GM23248 (cell line): ENCODE measurements around the gene CLNS1A. TPM values are rescaled to one million over a fixed set of nuclear protein-coding genes. Genes with fewer than 3 reads are reported as not detected.

ENCODE experiments used
- DNase-seq: peaks from one replicate; pipeline ENCODE4 v3.0.0-alpha.2; 2015
- H2AFZ ChIP-seq: fragments of 200-600 bp; sonication (generic); 2 replicates; pipeline ENCODE4 v1.6.1; 2016; ENCODE audit warnings: antibody characterized with exemption
- H3F3A ChIP-seq: fragments of 200-600 bp; sonication (generic); 2 replicates; pipeline ENCODE4 v1.6.1; 2016; ENCODE audit warnings: mild to moderate bottlenecking, antibody characterized with exemption, mixed run types; ENCODE audit not compliant: insufficient read depth
- H3K27ac ChIP-seq: fragments of 200-600 bp; sonication (generic); 2 replicates; pipeline ENCODE4 v1.5.1; 2016; ENCODE audit warnings: mild to moderate bottlenecking
- H3K27me3 ChIP-seq: fragments of 200-600 bp; sonication (generic); replicated peaks from 2 replicates; pipeline ENCODE4 v1.6.1; 2016; ENCODE audit warnings: mild to moderate bottlenecking; ENCODE audit not compliant: insufficient read depth
- H3K36me3 ChIP-seq: fragments of 200-600 bp; sonication (generic); 2 replicates; pipeline ENCODE4 v1.6.1; 2016; ENCODE audit warnings: low read depth, mild to moderate bottlenecking
- H3K4me1 ChIP-seq: fragments of 200-600 bp; sonication (generic); 2 replicates; pipeline ENCODE4 v1.6.1; 2016; ENCODE audit warnings: mild to moderate bottlenecking; ENCODE audit not compliant: insufficient read depth
- H3K4me2 ChIP-seq: fragments of 200-600 bp; sonication (generic); one replicate; pipeline ENCODE4 v1.6.1; 2016; ENCODE audit warnings: mild to moderate bottlenecking; ENCODE audit not compliant: unreplicated experiment
- H3K4me3 ChIP-seq: fragments of 200-600 bp; sonication (generic); 2 replicates; pipeline ENCODE4 v1.5.1; 2016; ENCODE audit warnings: mild to moderate bottlenecking
- H3K79me2 ChIP-seq: fragments of 200-600 bp; sonication (generic); 2 replicates; pipeline ENCODE4 v1.6.1; 2016; ENCODE audit warnings: mild to moderate bottlenecking; ENCODE audit not compliant: insufficient read depth
- H3K9ac ChIP-seq: fragments of 200-600 bp; sonication (generic); 2 replicates; pipeline ENCODE4 v1.6.1; 2016; ENCODE audit warnings: mild to moderate bottlenecking
- H3K9me2 ChIP-seq: fragments of 200-600 bp; sonication (generic); 2 replicates; pipeline ENCODE4 v1.6.1; 2016; ENCODE audit warnings: mixed run types, mild to moderate bottlenecking, moderate library complexity; ENCODE audit not compliant: insufficient read depth
- H3K9me3 ChIP-seq: fragments of 200-600 bp; sonication (generic); one replicate; pipeline ENCODE4 v1.6.1; 2017; ENCODE audit warnings: low read depth
- H4K20me1 ChIP-seq: fragments of 200-600 bp; sonication (generic); 2 replicates; pipeline ENCODE4 v1.6.0; 2016; ENCODE audit not compliant: insufficient read depth
- EZH2 ChIP-seq: fragments of 200-600 bp; sonication (generic); IDR thresholded peaks from 2 replicates; pipeline ENCODE4 v1.6.1; 2018; ENCODE audit warnings: antibody characterized with exemption, mild to moderate bottlenecking; ENCODE audit not compliant: insufficient read depth, poor library complexity, severe bottlenecking
- EZH2phosphoT487 ChIP-seq: fragments of 200-600 bp; sonication (generic); IDR thresholded peaks from 2 replicates; pipeline ENCODE4 v1.6.1; 2018; ENCODE audit warnings: antibody characterized with exemption, moderate library complexity, mild to moderate bottlenecking, low read depth; ENCODE audit not compliant: insufficient read depth
- WGBS, 2 experiments: methylation state at CpG; one replicate each; pipeline ENCODE4 v1.1.6; 2015 to 2017; ENCODE audit warnings: low lambda C conversion rate in 2 of 2, low coverage in 1 of 2; ENCODE audit errors: missing lambda C conversion rate in 2 of 2; 5-methylcytosine and 5-hydroxymethylcytosine counted together
- in situ Hi-C: fragments of 300-500 bp; cut with MboI; formaldehyde crosslinking; loops from 2 replicates; pipeline ENCODE4 v1.15.0; 2020
- polyA plus RNA-seq: library from polyadenylated mRNA; unstranded; fragments of >200 nt; fragmentation: Nextera tagmentation; extraction: Ambion mirVana; gene quantifications from 2 replicates; pipeline ENCODE4 v1.2.1, GENCODE V29; 2016
- total RNA-seq: library from RNA; depleted of rRNA; stranded (reverse); fragments of >200 nt; shearing (Covaris generic); gene quantifications from 2 replicates; pipeline ENCODE4 v1.2.3, GENCODE V29; 2014

CLNS1A gene
- total and polyA plus RNA-seq, 2 experiments from 2014 or later: 97.3 to 123 TPM

DNA sequence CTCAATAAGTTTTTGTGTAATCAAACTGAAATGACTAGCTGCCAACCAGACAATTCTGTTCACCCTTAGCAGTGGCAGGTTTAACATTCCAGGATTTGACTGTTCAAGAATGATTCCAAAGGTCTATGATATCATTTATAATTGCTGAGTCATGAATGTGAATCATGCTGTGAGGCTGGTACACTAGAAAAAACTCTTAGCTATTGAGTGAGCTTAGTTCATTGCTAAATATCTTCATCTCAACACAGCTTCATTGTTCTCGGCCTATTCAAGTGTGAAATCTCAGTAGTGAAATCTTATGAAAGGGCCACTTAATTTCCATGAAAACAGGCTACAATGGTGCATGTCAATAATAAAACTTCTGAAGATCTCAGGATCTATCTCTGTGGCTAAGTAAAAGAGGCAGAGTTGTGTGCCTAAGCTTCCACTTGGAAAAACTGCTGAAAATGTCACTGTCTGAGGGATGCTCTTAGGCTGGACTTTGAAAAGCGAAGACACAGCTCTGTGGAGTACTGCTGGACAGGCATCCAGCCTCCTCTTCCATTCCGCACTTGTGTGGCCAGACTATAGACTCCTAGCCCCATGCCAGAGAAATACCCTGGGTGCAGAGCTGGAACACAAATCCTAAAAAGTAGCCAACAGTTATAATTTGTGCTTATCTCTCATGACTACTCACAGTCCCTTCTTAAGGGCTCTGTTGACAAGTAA is 35.1 kb downstream of the CLNS1A start:
- no peaks in the 10 kb centered on the region for H3K27me3 ChIP-seq
- H3K9ac ChIP-seq: peak overlapping the region; percentile 29
- peaks cover 21% of the 10 kb centered on the region for H3K4me1 ChIP-seq
- no peak overlapping the region; the same call in 1 of the 2 replicates for H3K4me3 ChIP-seq
- H3K27ac ChIP-seq: peak overlapping the region; percentile 72
- peaks cover 38% of the 10 kb centered on the region for H3F3A ChIP-seq
- H3K9me2 ChIP-seq: no peaks in the 10 kb centered on the region
- no peaks in the 10 kb centered on the region for H3K9me3 ChIP-seq
- TF ChIP-seq EZH2phosphoT487: no peak
- no peak for TF ChIP-seq EZH2
- no peak overlapping the region for H2AFZ ChIP-seq
- WGBS, 2 experiments: 41 to 46% methylated on average over 3 of the region's 3 CpGs
- H3K79me2 ChIP-seq: no peaks in the 10 kb centered on the region
- no peaks in the 10 kb centered on the region for H3K36me3 ChIP-seq
- no peaks in the 10 kb centered on the region for H4K20me1 ChIP-seq
- peak overlapping the region; percentile 42 for H3K4me2 ChIP-seq
- peak; percentile 89 for DNase-seq
- in situ Hi-C loops: no loop called here

DNA sequence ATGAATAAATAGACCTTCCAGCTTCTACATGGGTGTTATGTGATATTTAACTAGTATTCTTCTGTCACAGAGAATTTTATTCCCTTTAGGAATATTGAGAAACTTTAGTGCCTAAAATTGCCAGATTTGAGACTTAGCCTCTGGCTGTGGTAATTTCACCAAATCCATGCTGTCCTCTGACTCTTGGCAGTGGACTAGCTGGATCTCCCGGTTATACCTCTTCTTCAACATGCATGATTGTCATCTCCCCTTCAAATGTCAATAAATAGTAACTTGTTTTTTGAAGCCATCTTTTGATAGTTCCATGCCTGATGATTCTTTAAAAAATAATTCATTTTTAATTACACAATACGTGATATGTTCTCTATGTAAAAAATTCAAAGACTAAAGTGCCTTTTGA is 39.4 kb downstream of the CLNS1A start:
- Histone ChIP-seq H3K4me3 (no peak overlapping the region), H3K4me1 (peaks cover 18% of the 10 kb centered on the region)

DNA sequence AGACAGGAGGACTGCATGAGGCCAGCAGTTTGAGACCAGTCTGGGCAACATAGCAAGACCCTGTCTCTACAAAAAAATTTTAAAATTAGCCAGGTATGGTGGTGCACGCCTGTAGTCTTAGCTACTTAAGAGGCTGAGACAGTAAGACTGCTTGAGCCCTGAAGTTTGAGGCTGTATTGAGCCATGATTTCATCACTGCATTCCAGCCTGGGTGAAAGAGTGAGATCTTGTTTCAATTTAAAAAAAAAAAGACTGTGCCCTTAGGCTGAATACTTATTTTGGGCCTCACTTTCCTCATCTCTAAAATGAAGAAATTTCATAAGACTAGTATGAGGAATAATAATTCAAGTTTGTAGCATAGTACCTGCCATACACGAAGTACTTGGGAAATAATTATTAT is 41.0 kb downstream of the CLNS1A start:
- H3K79me2 ChIP-seq: no peaks in the 10 kb centered on the region
- in situ Hi-C loops: no loop called here
- no peaks in the 10 kb centered on the region for H3K27me3 ChIP-seq
- H3K4me3 ChIP-seq: no peak overlapping the region
- H4K20me1 ChIP-seq: no peaks in the 10 kb centered on the region
- no peak overlapping the region for H3K27ac ChIP-seq
- H3K9ac ChIP-seq: no peak overlapping the region
- peaks cover 4% of the 10 kb centered on the region for H3K4me1 ChIP-seq
- H3F3A ChIP-seq: peaks cover 7% of the 10 kb centered on the region; the same call in 1 of the 2 replicates
- H3K9me3 ChIP-seq: no peaks in the 10 kb centered on the region
- no peak overlapping the region for H3K4me2 ChIP-seq
- H3K9me2 ChIP-seq: no peaks in the 10 kb centered on the region
- TF ChIP-seq EZH2: no peak
- no peak for TF ChIP-seq EZH2phosphoT487
- no peak overlapping the region for H2AFZ ChIP-seq
- WGBS, 2 experiments: 90 to 97% methylated on average over 2 of the region's 2 CpGs
- DNase-seq: peak; percentile 65
- H3K36me3 ChIP-seq: no peaks in the 10 kb centered on the region

More for the DNA sequence above, 39.4 kb downstream of the CLNS1A start:
- no peaks in the 10 kb centered on the region for H3K27me3 ChIP-seq
- no peaks in the 10 kb centered on the region for H3K79me2 ChIP-seq
- H2AFZ ChIP-seq: no peak overlapping the region
- no peak for TF ChIP-seq EZH2
- no peak for TF ChIP-seq EZH2phosphoT487
- no peaks in the 10 kb centered on the region for H3K36me3 ChIP-seq
- no peak overlapping the region for H3K4me2 ChIP-seq
- 92 to 95% methylated on average over 2 of the region's 2 CpGs for WGBS, 2 experiments
- peaks cover 22% of the 10 kb centered on the region for H3F3A ChIP-seq
- H3K9ac ChIP-seq: no peak overlapping the region
- no peak for DNase-seq
- no peaks in the 10 kb centered on the region for H3K9me2 ChIP-seq
- H3K9me3 ChIP-seq: no peaks in the 10 kb centered on the region
- in situ Hi-C loops: no loop called here
- H3K27ac ChIP-seq: no peak overlapping the region
- H4K20me1 ChIP-seq: no peaks in the 10 kb centered on the region

DNA sequence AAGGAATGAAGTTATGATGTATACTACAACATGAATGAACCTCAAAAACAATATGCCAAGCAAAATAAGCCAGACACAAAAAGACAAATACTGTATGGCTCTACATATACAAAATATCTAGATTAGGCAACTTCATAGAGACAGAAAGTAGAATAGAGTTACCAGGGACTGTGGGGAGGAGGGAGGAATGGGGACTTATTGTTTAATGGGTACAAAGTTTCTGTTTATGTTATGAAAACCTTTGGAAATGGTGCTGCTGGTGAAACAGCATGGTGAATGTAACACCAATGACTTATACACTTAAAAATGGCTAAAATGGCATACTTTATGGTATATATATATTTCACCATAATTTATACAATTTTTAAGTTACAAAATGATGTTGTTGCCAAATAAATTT is 43.7 kb downstream of the CLNS1A start:
- Histone ChIP-seq H3K79me2 (no peaks in the 10 kb centered on the region), H3K36me3 (no peaks in the 10 kb centered on the region), H3K27ac (no peak overlapping the region), H3K9me3 (no peaks in the 10 kb centered on the region), H3K9me2 (no peaks in the 10 kb centered on the region), H4K20me1 (no peaks in the 10 kb centered on the region), H3K4me3 (no peak overlapping the region), H3K27me3 (no peaks in the 10 kb centered on the region), H3K9ac (no peak overlapping the region), H3K4me2 (no peak overlapping the region), H3K4me1 (0 out of 2 replicates have a peak, but pooled peaks cover 8% of the 10 kb centered on the region), H3F3A (0 out of 2 replicates have a peak, but pooled peaks cover 3% of the 10 kb centered on the region), H2AFZ (no peak overlapping the region)
- no peak for TF ChIP-seq EZH2phosphoT487
- TF ChIP-seq EZH2: no peak
- DNase-seq: no peak
- in situ Hi-C loops: no loop called here

DNA sequence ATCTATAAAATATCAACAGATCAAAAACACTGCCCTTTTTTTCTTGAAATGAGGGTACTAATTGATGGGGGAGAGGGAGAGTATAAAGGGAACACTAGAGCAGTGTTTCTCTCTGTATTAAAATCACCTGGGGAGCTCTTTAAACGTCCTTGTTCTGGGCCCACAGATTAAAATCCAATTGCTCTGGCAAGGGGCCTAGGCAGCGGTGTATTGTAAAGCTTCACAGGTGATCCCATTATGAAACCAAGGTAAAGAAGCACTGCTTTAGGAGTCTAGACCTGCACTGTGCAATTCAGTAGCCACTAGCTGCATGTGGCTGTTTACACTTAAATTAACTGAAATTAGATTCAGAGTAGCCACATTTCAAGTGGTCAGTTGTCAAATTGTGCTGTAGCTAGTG is 44.9 kb downstream of the CLNS1A start:
- TF ChIP-seq EZH2 (no peak), EZH2phosphoT487 (no peak)
- H3K4me3 ChIP-seq: no peak overlapping the region
- no peak for DNase-seq
- H4K20me1 ChIP-seq: no peaks in the 10 kb centered on the region
- H3K4me1 ChIP-seq: 0 out of 2 replicates have a peak, but pooled peaks cover 8% of the 10 kb centered on the region
- 0 out of 2 replicates have a peak, but pooled peaks cover 3% of the 10 kb centered on the region for H3F3A ChIP-seq
- H3K27ac ChIP-seq: no peak overlapping the region
- in situ Hi-C loops: no loop called here
- no peak overlapping the region for H2AFZ ChIP-seq
- no peaks in the 10 kb centered on the region for H3K27me3 ChIP-seq
- 54 to 57% methylated on average over 2 of the region's 2 CpGs for WGBS, 2 experiments
- H3K36me3 ChIP-seq: no peaks in the 10 kb centered on the region
- H3K9ac ChIP-seq: no peak overlapping the region
- H3K9me3 ChIP-seq: no peaks in the 10 kb centered on the region
- no peaks in the 10 kb centered on the region for H3K9me2 ChIP-seq
- H3K79me2 ChIP-seq: no peaks in the 10 kb centered on the region
- no peak overlapping the region for H3K4me2 ChIP-seq
